Measurements from ENCODE around the gene GNPTAB.
A peak's percentile ranks its signal among the peaks of the same experiment; 100 is the strongest.
"Not testable (repeated sequence)": the region's sequence is repeated elsewhere in the genome, so short reads cannot be mapped to it uniquely, and the experiment has no call there.

The GNPTAB gene

DNA sequence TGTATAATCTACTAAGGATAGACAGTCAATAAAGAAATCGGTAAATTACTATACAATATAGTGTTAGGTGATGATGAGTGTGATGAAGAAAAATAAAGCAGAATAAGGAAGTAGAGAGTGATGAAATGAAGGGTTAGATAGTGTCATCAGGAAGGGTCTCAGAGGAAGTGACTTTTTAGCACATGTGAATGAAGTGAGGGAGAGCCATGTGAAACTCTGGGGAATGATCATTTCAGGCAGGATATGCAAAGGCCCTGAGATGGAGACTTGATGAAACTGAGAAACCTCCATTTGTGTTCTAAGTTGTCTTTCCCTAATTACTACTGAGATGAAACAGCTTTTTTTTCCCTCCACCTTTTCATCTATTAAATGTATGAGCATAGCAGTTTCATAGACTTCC lies 19.4 kb upstream of the GNPTAB start:
- no peak for DNase-seq

DNA sequence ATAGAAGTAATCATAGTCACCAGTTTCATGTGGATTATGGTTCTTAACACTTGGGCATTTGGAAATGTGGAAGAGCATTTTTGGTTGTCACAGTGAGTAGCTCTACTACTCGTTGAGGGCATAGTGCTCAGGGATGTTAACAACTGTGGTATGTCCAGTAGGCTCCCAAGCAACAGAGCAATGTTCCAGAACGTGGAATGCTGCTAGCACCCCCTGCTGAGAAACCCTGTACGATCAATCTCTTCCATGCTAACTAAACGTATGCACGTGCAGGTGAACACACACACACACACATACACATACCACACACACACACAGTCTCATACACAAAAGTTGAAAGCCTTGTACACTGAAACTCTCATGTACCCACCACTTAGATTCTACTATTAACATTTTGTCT lies 16.6 kb upstream of the GNPTAB start:
- DNase-seq = no peak

DNA sequence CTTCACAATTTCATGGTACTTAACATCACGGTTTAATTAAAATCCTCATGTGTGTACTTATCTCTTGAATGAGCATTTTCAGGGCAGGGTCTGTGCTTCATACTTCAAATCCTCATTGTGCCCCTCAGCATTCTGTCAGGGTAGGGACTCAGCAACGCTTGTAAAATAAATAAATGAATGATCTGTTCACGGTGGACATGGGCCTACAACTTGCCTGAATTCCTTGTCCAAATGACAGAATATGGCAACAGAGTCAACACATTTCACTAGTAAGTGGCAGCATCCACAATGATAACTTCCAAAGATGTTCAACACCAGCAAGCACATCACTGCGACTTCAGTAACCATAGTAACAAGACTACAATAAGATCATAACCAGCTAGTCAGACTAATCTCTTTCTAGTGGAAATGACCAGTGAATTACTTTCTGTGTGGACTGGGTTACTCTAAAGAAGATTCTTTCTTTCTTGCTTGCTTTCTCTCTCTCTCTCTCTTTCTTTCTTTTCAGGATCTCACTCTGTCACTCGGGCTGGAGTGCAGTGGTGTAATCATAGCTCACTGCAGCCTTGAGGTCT lies 14.5 kb upstream of the GNPTAB start:
- no peak for DNase-seq

DNA sequence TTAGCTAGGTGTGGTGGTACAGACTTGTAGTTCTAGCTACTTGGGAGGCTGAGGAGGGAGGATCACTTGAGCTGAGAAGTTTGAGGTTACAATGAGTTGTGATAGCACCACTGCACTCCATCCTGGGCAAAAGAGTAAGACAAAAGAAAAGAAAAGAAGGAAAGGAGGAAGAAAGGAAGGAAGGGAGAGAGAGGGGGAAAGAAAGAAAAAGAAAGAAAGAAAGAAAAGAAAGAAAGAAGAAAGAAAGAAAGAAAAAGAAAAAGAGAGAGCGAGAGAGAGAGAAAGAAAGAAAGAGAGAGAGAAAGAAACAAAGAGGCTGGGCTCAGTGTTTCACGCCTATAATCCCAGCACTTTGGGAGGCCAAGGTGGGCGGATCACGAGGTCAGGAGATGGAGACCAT lies 10.3 kb upstream of the GNPTAB start:
- no peak for DNase-seq

DNA sequence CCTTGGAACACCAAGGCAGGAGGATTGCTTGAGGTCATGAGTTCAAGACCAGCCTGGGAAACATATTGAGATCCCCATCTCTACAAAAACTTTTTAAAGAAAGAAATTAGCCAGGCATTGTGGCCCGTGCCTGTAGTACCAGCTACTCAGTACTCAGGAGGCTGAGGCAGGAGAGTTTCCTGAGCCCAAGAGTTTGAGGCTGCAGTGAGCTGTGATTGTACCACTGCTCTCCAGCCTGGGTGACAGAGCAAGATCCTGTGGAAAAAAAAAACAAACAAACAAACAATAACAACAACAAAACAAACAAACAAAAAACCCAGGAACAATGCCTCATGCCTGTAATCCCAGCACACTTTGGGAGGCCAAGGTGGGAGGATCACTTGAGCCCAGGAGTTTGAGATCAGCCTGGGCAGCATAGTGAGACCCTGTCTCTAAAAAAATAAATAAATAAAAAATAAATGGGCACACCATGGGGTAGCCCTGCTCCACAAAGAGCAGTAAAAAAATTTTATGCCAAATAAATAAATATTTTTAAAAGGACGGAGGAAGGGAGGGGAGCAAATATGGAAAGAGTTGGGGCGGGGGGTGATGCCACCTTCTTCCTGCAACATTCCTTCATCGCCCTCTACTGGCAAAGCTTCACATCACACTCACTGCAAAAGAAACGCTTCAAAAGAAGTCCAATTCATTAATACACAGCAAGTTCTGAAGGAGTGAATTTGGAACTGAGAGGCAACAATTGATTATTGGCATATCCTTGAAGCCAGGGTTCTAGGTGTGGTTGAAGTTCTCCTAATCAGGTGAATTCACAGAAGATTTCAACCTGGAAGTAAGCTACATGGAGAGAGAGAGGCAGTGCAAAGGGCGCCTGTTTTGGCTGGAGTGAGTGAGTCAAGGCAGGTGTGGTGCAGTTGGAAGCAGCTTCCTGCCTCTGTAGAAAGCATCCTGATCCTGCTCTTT lies 8.8 kb upstream of the GNPTAB start:
- peak; percentile 28 for DNase-seq

DNA sequence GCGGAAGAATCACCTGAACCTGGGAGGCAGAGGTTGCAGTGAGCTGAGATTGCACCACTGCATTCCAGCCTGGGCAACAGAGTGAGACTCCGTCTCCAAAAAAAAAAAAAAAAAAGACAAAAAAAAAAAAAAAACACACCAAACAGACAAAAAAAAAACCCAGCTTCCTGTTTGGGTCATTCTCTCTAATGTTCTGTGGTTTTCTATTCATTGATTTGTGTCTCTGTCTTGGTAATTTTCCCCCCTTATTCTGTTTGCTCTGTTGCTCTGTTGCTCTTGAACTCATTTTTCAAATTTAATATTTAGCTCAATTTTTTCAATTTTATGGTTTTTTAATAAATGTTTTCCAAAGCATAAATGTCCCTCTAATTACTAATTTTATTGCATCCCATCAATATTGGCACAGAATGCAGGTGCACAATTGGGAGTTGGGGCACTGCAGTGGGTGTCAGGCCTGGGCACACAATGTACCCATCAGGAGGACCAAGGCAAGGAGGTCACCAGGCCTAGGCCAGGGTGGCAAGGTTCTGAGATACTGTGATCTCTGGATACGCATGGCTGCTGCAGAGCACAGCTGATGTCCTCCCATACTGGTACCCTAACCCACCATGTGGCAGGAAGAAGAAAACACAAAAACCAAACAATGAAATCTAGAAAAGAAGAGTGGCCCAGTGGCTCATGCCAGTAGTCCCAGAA lies 8.0 kb upstream of the GNPTAB start:
- DNase-seq = no peak

DNA sequence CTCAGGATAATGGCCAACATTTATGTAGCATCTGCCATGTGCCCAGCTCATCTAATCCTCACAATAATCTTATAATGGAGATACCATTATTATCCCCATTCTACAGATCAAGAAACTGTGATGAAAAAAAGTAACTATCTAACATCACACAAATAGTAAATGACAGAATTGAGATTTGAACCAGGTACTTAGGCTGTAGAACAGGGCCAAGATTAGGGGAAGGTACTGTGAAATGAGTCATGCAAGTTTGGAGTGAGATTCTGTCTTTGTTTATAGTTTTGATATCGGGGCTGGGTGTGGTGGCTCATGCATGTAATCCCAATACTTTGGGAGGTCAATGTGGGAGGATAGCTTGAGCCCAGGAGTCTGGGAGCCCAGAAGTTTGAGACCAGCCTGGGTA lies 1.3 kb upstream of the GNPTAB start:
- no peak for DNase-seq

DNA sequence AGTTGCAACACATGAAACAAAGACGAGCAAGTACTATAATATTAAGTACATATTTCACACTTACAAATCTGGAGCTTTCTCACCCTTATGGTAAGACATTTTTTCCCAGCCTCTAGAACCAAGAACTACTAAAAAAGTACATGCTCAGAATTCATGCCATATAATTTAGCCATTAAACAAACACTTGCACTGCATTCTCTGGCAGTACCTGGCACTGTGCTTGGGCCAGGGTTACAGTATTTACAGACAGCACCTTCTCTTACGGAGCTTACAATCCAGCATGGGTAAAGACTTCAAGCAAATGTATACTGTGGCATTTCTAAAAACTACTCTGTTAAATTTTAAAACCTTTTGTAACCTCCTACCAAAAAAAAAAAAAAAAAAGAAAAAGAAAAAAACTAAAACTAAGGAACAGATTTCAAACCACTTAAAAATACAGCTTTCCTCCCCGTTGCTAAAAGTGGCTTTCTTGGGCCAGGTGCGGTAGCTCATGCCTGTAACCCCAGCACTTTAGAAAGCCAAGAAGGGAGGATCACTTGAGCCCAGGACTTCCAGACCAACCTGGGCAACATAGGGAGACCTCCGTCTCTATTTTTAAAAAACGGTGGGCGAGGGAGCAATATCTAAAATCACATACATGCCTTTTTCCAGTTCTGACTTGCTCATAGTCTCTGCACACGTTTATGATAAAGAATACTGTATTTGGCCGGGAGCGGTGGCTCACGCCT lies 956 bp downstream of the GNPTAB start:
- peak; percentile 75 for DNase-seq

DNA sequence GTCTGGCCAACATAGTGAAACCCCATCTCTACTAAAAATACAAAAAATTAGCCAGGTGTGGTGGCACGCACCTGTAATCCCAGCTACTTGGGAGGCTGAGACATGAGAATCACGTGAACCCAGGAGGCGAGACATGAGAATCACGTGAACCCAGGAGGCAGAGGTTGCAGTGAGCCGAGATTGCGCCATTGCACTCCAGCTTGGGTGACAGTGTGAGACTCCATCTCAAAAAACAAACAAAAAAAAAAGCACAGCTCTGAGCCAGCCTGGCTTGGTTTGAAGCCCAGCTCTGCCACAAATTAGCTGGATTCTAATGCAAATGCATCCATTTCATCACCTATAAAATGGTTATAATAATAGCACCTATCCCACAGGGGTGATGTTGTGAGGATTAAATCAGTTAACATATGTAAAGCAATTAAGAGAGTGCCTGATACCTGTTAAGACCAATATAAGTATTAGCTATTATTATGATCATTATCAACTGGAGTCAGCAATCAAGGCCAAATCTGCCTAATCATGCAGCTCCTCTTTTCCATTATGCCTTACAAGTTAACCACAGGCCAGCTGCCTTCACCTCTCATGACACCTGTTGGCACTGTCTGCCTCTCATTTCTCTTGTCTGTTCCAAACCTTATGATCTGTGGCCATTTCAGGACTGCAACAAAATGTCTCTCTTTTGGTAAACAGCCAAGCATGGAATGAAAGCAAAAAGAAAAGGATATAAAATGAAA lies 2.1 kb downstream of the GNPTAB start:
- peak; percentile 24 for DNase-seq

DNA sequence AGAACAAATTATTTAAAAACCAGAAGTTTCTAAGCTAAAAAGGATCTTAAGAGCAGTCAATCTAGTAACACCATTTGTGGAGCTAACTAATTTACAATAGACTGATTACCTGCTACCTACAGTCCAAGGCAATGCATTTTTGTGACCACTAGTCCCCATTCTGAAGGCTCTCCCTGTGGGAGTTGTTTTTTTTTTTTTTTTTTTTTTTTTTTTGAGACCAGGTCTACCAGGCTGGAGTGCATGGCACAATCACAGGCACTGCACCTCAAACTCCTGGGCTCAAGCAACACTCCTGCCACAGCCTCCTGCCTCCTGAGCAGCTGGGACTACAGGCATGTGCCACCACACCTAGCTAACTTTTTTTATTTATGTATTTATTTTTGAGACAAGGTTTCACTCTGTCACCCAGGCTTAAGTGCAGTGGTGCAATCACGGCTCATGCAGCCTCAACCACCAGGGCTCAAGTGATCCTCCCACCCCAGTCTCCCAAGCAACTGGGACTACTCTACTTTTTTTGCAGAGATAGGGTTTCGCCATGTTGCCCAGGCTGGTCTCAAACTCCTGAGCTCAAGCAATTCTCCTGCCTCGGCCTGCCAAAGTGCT lies 3.9 kb downstream of the GNPTAB start:
- DNase-seq = no peak

DNA sequence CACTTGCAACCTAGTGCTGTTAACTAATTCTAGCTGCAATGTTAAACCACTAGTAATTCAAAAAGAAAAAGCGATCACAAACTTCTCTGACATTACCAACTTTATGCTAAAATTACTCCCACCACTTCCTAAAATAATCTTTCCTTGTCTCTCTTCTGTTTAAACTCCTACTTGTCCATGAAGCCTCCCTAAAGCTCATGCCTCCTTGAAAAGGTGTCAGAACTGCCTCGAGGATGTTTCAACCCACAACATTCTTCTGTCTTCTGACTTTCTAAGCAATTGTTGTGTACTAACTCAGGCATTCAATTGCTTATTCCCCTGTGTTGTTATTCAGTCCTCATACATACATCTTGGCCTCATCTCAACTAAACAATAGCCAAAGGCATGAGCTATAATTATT lies 5.9 kb downstream of the GNPTAB start:
- DNase-seq = no peak

DNA sequence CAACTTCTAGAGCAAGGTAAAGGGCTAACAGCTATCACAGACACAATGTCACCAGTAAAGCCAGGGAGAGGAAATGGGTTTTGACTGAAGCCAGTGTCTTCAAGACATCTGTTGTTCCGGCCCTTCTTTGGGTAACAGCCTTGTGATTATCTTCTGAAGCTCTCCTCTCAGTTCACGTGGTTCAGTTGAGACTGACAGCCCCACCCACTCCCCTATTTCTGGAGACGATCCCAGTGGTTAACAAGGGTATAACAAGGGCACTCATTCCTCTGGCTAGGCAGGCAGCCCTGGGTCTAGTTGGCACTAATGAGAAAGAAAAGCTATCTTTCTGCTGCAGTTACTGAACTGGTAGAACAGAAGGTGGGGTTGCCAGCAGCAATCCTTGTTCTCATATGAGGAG lies 6.9 kb downstream of the GNPTAB start:
- peak; percentile 50 for DNase-seq

DNA sequence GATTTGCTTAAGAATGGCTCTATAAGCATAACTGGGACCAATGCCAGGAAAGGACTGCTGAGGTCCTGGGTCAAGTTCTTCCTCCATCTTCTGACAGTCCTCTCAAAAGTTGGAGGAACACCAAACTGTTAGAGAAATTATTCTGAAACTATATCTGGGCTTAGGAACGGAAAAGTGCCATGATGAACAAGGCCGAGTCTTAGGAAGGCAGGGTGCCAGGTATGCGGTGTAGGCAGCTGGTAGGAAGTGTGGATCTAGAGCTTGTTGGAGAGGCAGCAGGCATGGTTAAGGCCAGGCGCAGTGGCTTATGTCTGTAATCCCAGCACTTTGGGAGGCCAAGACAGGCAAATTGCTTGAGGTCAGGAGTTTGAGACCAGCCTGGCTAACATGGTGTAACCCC lies 7.7 kb downstream of the GNPTAB start:
- DNase-seq = no peak

DNA sequence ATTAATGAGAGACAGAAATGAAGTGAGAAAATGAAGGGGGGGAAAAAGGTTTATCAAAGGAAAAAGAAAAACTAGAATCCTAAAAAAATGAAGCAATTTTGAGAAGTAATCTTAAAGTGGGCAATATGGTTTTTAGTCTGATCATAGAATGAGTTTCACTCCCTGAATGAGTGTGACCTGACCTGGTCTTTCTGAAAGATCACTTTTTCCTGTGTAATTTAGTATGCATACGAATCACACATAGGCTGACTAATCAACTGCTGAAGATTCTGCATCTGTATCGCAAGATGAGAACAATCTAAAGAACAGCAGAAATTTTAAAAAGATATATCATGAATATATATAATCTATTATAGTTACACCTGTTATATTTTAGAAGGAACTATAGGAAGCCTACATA lies 11.3 kb downstream of the GNPTAB start:
- DNase-seq = no peak

DNA sequence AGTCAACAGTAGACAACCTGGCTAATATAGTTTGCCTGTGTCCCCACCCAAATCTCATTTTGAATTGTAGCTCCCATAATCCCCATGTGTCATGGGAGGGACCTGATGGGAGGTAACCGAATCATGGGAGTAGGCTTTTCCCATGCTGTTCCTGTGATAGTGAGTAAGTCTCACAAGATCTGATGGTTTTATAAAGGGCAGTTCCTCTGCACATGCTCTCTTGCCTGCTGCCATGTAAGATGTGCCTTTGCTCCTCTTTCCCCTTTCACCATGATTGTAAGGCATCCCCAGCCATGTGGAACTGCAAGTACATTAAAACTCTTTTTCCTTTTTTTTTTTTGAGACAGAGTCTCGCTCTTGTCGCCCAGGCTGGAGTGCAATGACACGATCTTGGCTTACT lies 12.1 kb downstream of the GNPTAB start:
- DNase-seq = not testable (repeated sequence)

DNA sequence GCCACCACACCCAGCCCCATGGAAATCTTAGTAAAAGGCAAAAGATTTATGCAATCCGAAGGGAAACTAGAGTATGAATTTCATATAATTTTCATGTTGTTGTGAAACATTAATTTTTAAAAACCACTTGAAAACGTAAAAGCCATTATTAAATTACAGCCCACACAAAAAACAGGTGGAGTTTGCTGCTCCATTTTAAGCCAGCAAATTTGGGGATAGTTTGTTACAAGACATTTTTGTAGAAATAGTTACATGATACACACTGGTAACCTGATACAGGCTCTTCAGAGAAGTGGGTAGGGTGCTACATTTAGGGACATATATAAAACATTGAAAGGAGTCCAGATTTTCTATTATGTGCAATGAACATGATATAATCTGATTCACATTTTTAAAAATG lies 17.6 kb downstream of the GNPTAB start:
- DNase-seq = no peak

DNA sequence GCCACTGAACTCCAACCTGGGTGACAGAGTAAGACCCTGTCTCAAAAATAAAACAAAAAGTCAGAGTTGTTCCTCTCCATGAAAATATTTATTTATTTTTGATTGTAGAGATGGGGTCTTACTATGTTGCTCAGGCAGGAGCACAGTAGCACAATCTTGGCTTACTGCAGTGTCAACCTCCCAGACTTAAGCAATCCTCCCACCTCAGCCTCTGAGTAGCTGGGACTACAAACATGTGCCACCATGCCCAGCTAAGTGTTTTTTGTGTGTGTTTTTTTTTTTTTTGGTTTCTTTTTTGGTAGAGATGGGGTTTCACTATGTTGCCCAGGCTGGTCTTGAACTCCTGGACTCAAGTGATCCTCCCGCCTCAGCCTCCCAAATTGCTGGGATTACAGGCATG lies 18.0 kb downstream of the GNPTAB start:
- not testable (repeated sequence) for DNase-seq

DNA sequence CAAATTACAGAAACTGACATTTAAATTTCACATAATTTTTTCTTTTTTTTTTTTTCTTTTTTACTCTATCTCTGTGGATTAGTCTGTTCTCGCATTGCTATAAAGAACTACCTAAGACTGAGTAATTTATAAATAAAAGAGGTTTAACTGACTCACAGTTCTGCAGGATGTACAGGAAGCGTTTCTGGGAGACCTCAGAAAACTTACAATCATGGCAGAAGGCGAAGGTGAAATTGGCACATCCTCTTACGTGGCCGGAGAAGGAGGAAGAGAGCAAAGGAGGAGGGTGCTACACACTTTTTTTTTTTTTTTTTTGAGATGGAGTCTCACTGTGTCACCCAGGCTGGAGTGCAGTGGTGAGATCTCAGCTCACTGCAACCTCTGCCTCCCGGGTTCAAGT lies 19.4 kb downstream of the GNPTAB start:
- DNase-seq = not testable (repeated sequence)

DNA sequence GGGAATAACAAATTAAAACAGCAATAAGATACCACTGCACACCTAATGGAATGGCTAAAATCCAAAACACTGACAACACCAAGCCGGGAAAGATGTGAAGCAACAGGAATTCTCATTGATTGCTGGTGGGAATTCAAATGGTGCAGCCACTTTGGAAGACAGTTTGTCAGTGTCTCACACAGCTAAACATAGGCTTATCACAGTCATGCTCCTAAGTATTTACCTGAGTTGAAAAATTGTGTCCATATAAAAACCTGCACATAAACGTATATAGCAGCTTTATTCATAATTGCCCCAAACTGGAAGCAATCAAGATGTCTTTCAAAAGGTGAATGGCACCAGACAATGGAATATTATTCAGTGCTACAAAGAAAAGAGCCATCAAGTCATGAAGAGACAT lies 21.6 kb downstream of the GNPTAB start:
- no peak for DNase-seq

DNA sequence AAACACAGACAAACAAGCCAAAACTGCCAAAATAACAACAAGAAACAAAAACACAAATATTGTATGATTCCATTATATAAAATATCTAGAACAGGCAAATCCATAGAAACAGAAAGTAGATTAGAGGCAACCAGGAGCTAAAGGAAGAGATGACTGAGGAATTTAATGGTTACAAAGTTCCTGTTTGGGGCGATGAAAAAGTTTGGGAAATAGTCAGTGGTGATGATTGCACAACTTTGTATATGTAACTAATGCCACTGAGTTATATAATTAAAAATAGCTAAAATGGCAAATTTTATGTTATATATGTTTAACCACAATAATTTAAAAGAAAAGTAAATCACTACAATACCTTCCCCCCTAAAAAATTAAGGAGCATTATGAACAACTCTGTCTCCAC lies 24.5 kb downstream of the GNPTAB start:
- no peak for DNase-seq

DNA sequence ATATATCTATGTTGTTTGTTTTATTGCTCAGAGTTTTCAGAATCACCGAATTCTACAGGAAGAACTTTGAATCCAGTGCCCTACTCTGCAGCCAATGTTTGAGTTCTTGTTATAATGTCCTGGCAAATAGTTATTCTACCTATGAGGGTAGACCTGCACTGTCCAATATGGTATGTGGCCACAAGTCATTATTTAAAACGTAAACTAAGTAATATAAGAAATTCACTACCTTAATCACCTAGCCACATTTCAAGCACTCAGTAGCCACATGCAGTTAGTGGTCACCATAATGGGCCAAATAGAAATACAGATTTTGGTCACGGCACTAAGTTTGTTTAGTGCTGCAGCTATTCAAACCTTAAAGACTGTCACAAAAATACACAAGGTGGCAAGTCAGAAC lies 26.4 kb downstream of the GNPTAB start:
- DNase-seq = no peak

DNA sequence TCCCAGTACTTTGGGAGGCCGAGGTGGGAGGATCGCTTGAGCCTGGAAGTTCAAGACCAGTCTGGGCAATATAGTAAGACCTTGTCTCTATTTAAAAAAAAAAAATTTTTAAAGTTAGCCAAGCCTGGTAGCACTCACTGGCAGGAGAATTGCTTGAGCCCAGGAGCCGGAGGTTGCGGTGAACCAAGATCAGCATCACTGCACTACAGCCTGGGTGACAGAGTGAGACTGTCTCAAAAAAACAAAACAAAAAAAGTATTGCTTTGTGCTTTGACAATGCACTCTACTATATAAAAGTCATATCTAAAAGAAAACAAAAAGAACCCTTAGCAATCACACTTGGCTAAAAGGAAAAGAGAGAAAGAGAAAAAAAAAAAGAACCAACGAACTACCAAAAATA lies 26.8 kb downstream of the GNPTAB start:
- DNase-seq = no peak

All from DMS79 treated with DMSO at 0.1 percent for 48 hours (cell line).